ENCODE results near the gene ANKRD42. TPM values are rescaled to one million over a fixed set of nuclear protein-coding genes. Genes with fewer than 3 reads are reported as not detected.

ANKRD42 gene
- total and polyA plus RNA-seq, 2 of the 8 experiments (the other 6 are each of a cell fraction or from before 2014, with no cell fraction given) = 2.0 to 5.5 TPM

- Histone ChIP-seq H2BK5ac (ENCODE audit: low read depth, low read length) (no peak overlapping the region), H2BK12ac (ENCODE audit: low read depth, low read length) (no peak overlapping the region), H4K20me1 (replicated peaks in 1 of 2; ENCODE audit: control insufficient read depth in 1 of 2, insufficient read depth in 2 of 2, low read length in 2 of 2) (peaks cover 0 to 2% of the 10 kb centered on the region in 2 experiments), H3K9me3 (ENCODE audit: insufficient read depth in 2 of 2, low read depth in 1 of 2, low read length in 1 of 2) (no peaks in the 10 kb centered on the region), H3K36me3 (ENCODE audit: control insufficient read depth in 2 of 4, insufficient read depth in 4 of 4, low read length in 3 of 4) (no peaks in the 10 kb centered on the region), H3K4ac (replicated peaks; ENCODE audit: insufficient read length, low read depth, low read length) (no peak overlapping the region), H3K14ac (ENCODE audit: insufficient read length) (no peak overlapping the region), H2BK120ac (replicated peaks; ENCODE audit: low read depth, low read length) (no peak overlapping the region), H3K79me1 (ENCODE audit: low read depth, low read length) (no peaks in the 10 kb centered on the region), H3K4me3 (ENCODE audit: extremely low read depth in 1 of 4, insufficient read depth in 2 of 4, low read depth in 3 of 4, low read length in 4 of 4) (no peak overlapping the region), H3K23me2 (ENCODE audit: low read depth, low read length) (no peaks in the 10 kb centered on the region; the same call in 1 of the 2 replicates), H3K23ac (ENCODE audit: insufficient read length) (no peak overlapping the region), H3K27me3 (replicated peaks in 1 of 4; ENCODE audit: control insufficient read depth in 3 of 4, extremely low read depth in 1 of 4, insufficient read depth in 3 of 4, low read length in 3 of 4) (no peaks in the 10 kb centered on the region), H4K5ac (ENCODE audit: insufficient read length, low read depth, low read length) (no peak overlapping the region), H2AK5ac (ENCODE audit: low read depth, low read length) (no peak overlapping the region), H3K18ac (ENCODE audit: extremely low read depth, low read length) (no peak overlapping the region), H3K56ac (replicated peaks; ENCODE audit: insufficient read length, low read depth, low read length) (no peak overlapping the region), H2AFZ (ENCODE audit: low read length) (no peak overlapping the region), H2BK15ac (ENCODE audit: low read length) (no peak overlapping the region), H2BK20ac (ENCODE audit: low read length) (no peak overlapping the region), H3K4me1 (replicated peaks in 1 of 4; ENCODE audit: control insufficient read depth in 3 of 4, insufficient read depth in 4 of 4, low read length in 3 of 4) (no peaks in the 10 kb centered on the region), H3K9ac (replicated peaks in 1 of 4; ENCODE audit: extremely low read depth in 1 of 4, low read depth in 3 of 4, low read length in 3 of 4) (no peak overlapping the region), H4K91ac (replicated peaks; ENCODE audit: insufficient read length, low read length) (no peak overlapping the region), H3K4me2 (ENCODE audit: insufficient read depth in 1 of 2, low read depth in 2 of 2, low read length in 2 of 2) (no peak overlapping the region), H3K27ac (ENCODE audit: low read depth, low read length) (no peak overlapping the region), H4K8ac (ENCODE audit: extremely low read depth, insufficient read depth, low read length) (no peak overlapping the region), H3K79me2 (ENCODE audit: control insufficient read depth in 1 of 2, insufficient read depth in 2 of 2, low read length in 2 of 2) (no peaks in the 10 kb centered on the region)
- WGBS, 2 experiments (ENCODE audit: extremely low coverage in 1 of 2, insufficient coverage in 1 of 2, insufficient read length in 1 of 2, insufficient replicate concordance in 2 of 2, low coverage in 1 of 2, low lambda C conversion rate in 2 of 2, missing lambda C conversion rate in 1 of 2) = 67% methylated on average over 4 of the region's 4 CpGs; no CpG with 5 or more reads in 1 of the 2 experiments
- no peak for DNase-seq (ENCODE audit: low read depth in 1 of 2, low spot score in 2 of 2)
- no peak for FAIRE-seq
- CTCF ChIA-PET (ENCODE audit: partially characterized antibody) = interaction anchor here (0.6 to 4.6 kb wide), 61 partner anchors 8 to 574 kb away, joined by 3 to 69 read pairs (median 4); no protein-coding TSS in a partner anchor
- POLR2A ChIA-PET (ENCODE audit: partially characterized antibody) = interaction anchor here (0.6 kb wide), 1 partner anchor 349 kb away, joined by 5 read pairs; the partner anchor contains the start of gene DDIAS
- TF ChIP-seq RNF2 (IDR thresholded peaks at IDR 0.05; ENCODE audit: borderline replicate concordance, low read depth, low read length, missing control alignments, poor library complexity, severe bottlenecking) = no peak
- TF ChIP-seq CTCF (IDR thresholded peaks at IDR 0.05; ENCODE audit: control extremely low read depth in 1 of 3, insufficient read depth in 1 of 3, low read depth in 1 of 3, low read length in 3 of 3) = peak in 2 of 3 experiments; percentile 41 to 45; a peak in 2 of 4 replicates
- no peak for TF ChIP-seq FOSL1 (IDR thresholded peaks at IDR 0.05; ENCODE audit: insufficient read depth, low read depth, low read length)
- TF ChIP-seq RAD21 (IDR thresholded peaks at IDR 0.05 in 1 of 2, conservative IDR thresholded peaks at IDR 0.05 in 1 of 2; ENCODE audit: low read depth in 2 of 2, low read length in 2 of 2) = peak; percentile 49 to 61
- no peak for TF ChIP-seq CTBP2 (IDR thresholded peaks at IDR 0.05; ENCODE audit: borderline replicate concordance, insufficient read depth, insufficient read length, low read length)
- no peak for TF ChIP-seq NANOG (IDR thresholded peaks at IDR 0.05; ENCODE audit: insufficient read depth, low read depth, low read length, poor library complexity, severe bottlenecking)
- no peak for TF ChIP-seq NRF1 (IDR thresholded peaks at IDR 0.05; ENCODE audit: low read depth, low read length)
- TF ChIP-seq KDM4A (IDR thresholded peaks at IDR 0.05; ENCODE audit: low read depth, low read length, severe bottlenecking) = no peak
Observed at GRCh38 chr11:83249972-83250593, 56.6 kb downstream of the ANKRD42 start.

All from H1 (cell line).